ENCODE measurements around the gene HIF3A.

DNA sequence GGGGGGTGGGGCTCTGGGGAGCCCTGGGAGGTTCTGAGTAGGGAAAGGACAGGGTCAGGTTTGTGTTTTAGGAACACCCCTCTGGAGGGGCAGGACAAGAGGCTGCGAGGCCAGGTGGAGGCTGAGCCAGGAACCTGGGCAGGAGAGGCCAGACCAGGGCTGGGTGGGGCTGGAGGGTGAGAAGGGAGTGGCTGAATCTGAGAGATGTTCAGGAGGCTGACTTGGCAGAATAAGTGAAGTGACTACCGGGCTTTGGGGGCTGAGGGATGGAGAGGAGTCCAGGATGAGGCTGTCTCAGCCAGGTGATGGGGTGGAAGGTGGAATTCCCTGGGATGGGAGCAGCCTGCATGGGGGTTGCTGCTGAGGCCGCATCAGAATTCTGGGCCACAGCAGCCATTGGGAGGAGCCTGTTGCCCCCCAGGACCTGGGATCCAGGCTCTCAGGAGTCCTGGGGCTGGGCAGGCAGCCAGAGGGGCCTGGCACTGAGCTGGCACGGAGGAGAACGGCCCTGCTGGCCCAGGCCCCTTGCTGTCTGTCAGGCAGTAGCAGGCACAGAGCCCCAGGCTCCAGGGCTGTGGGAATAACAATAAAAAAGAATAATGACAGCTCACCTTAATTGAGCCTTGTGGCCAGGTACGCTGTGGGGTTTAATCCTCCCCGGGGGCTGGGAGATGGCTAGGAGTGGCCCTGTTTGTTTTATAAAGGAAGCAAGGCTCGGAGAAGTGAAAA, 53.4 kb downstream of the HIF3A start:
- no peak for TF ChIP-seq CTCF (optimal IDR thresholded peaks at IDR 0.05 in 1 of 3, IDR thresholded peaks at IDR 0.05 in 1 of 3, conservative IDR thresholded peaks at IDR 0.05 in 1 of 3; ENCODE audit: extremely low read depth in 1 of 3, insufficient read depth in 2 of 3, low read length in 3 of 3)
- no peak for TF ChIP-seq EZH2 (IDR thresholded peaks at IDR 0.05; ENCODE audit: low read length)

Data from keratinocyte (primary cell).